ENCODE measurements around the gene PDCD1LG2. TPM values are rescaled to one million over a fixed set of nuclear protein-coding genes. Genes with fewer than 3 reads are reported as not detected.

PDCD1LG2 gene
- total RNA-seq, 4 donors from 2014 or later, result 0.78 to 2.6 (median 1.6) TPM

GRCh38 chr9:5554254-5554653, 43.9 kb downstream of the PDCD1LG2 start:
- Histone ChIP-seq H3K9me3 (no peaks in the 10 kb centered on the region), H3K27ac (no peak overlapping the region), H3K36me3 (no peaks in the 10 kb centered on the region), H3K4me1 (peaks cover 0 to 4% of the 10 kb centered on the region in 2 donors), H3K4me3 (replicated peaks in 1 of 3) (no peak overlapping the region), H3K27me3 (no peaks in the 10 kb centered on the region)
- DNase-seq, result no peak
- 43 to 66% methylated on average over 4 of the region's 4 CpGs for WGBS, 2 donors
- intact Hi-C loops (cut with DNase I), result no loop called here
- TF ChIP-seq POLR2A (IDR thresholded peaks at IDR 0.05), result no peak
- TF ChIP-seq, protein P1, sequence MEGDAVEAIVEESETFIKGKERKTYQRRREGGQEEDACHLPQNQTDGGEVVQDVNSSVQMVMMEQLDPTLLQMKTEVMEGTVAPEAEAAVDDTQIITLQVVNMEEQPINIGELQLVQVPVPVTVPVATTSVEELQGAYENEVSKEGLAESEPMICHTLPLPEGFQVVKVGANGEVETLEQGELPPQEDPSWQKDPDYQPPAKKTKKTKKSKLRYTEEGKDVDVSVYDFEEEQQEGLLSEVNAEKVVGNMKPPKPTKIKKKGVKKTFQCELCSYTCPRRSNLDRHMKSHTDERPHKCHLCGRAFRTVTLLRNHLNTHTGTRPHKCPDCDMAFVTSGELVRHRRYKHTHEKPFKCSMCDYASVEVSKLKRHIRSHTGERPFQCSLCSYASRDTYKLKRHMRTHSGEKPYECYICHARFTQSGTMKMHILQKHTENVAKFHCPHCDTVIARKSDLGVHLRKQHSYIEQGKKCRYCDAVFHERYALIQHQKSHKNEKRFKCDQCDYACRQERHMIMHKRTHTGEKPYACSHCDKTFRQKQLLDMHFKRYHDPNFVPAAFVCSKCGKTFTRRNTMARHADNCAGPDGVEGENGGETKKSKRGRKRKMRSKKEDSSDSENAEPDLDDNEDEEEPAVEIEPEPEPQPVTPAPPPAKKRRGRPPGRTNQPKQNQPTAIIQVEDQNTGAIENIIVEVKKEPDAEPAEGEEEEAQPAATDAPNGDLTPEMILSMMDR (IDR thresholded peaks at IDR 0.05), result no peak

GRCh38 chr9:5556101-5556705, 45.9 kb downstream of the PDCD1LG2 start:
- Histone ChIP-seq H3K36me3 (no peaks in the 10 kb centered on the region), H3K4me1 (peaks cover 0 to 4% of the 10 kb centered on the region in 2 donors), H3K27ac (no peak overlapping the region), H3K4me3 (replicated peaks in 1 of 3) (no peak overlapping the region), H3K9me3 (no peaks in the 10 kb centered on the region), H3K27me3 (no peaks in the 10 kb centered on the region)
- intact Hi-C loops (cut with DNase I), result no loop called here
- TF ChIP-seq POLR2A (IDR thresholded peaks at IDR 0.05), result no peak
- TF ChIP-seq, protein P1 (IDR thresholded peaks at IDR 0.05), result no peak
- 92 to 93% methylated on average over 5 of the region's 5 CpGs for WGBS, 2 donors
- DNase-seq, result no peak

GRCh38 chr9:5557606-5558587, 47.6 kb downstream of the PDCD1LG2 start:
- Histone ChIP-seq H3K27me3 (no peaks in the 10 kb centered on the region), H3K36me3 (no peaks in the 10 kb centered on the region), H3K9me3 (no peaks in the 10 kb centered on the region), H3K4me3 (replicated peaks in 1 of 3) (no peak overlapping the region), H3K4me1 (peaks cover 0 to 4% of the 10 kb centered on the region in 2 donors), H3K27ac (no peak overlapping the region)
- TF ChIP-seq, protein P1 (IDR thresholded peaks at IDR 0.05), result no peak
- no peak for TF ChIP-seq POLR2A (IDR thresholded peaks at IDR 0.05)
- intact Hi-C loops (cut with DNase I), result no loop called here
- 38% methylated on average over 7 of the region's 7 CpGs for WGBS, 2 donors
- no peak for DNase-seq

- TF ChIP-seq, protein P1 (IDR thresholded peaks at IDR 0.05), result no peak
- TF ChIP-seq POLR2A (IDR thresholded peaks at IDR 0.05), result no peak
- no peaks in the 10 kb centered on the region for H3K9me3 ChIP-seq
- intact Hi-C loops (cut with DNase I), result no loop called here
These were observed 49.3 kb downstream of the PDCD1LG2 start for GRCh38 chr9:5559659-5560058.

More at GRCh38 chr9:5559659-5560058, 49.3 kb downstream of the PDCD1LG2 start:
- WGBS, 2 donors, result 88 to 94% methylated on average over 2 of the region's 2 CpGs
- H3K36me3 ChIP-seq, result no peaks in the 10 kb centered on the region
- no peak overlapping the region for H3K27ac ChIP-seq
- no peak overlapping the region for H3K4me3 ChIP-seq (replicated peaks in 1 of 3)
- H3K27me3 ChIP-seq, result no peaks in the 10 kb centered on the region
- no peak for DNase-seq
- peaks cover 0 to under 1% of the 10 kb centered on the region in 2 donors for H3K4me1 ChIP-seq

Data from thyroid gland (tissue), 4 donors.